ENCODE measurements around the gene SEMA6D. TPM values are rescaled to one million over a fixed set of nuclear protein-coding genes. Genes with fewer than 3 reads are reported as not detected.
"Not testable (repeated sequence)": the region's sequence is repeated elsewhere in the genome, so short reads cannot be mapped to it uniquely, and the experiment has no call there.

SEMA6D gene
- total RNA-seq, 1 donor from 2014 or later = 34.9 TPM

DNA sequence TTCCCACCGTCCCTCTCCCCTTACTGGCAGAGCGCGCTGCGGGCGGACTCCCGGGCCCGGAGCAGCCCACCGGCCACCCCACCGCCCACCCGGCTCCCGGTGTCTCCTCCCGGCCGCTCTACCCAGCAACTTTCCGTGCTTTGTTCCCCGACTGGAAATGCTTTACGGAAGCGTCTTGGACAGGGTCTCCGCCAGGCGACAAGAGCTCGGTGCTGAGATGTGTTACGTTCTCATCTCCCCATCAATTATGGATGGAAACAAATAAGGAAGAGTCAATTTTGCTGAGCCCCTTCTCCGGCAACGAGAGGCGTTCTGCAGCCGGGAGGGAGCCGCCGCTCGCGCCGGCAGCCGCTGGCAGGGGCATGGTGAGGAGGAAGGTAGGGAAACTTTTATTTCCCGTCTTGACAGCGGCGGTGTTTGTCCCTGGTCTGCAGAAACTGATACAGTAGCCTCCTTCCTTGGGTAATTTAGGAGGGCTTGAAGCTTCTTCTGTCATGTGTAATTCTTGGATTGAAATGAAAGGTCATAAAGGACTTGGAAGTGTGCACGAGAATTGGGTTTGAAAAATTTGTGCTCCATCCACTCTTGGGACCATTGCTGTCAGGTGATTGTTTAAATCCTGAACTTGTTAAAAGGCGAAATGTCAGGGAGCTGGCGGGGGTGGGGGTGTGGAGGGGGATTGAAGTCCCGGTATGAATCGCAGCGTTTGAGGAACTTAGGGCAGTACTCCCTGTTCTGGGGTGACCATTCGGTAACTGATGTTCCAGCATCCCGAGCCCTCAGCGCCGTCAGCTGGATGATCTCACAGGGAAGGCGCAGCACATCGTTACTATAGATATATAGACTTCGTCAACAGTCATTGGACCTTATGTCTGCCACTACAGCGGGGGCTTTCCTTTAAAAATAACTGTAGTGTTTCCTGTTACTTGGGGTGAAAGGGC, 1.5 kb downstream of the SEMA6D start:
- peak; percentile 78 for DNase-seq

DNA sequence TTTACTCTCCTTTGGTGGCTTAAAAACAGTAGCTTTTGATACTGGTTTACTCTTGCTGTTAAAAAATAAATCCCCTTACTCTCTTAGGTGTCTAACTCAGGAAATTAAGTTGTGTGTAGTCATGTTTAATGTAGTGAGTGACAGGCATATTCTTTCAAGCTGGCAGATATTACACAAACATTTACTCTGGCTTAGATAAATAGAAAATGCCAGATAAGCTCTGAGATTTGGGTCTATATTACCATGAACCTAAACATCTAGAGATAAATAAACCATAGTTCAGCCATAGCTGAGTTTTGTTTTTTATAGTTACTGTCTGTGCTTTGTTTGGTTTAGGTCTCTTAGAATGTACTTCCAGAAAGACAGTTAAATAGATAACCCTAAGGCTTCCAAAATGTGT, 2.4 kb downstream of the SEMA6D start:
- no peak for DNase-seq

DNA sequence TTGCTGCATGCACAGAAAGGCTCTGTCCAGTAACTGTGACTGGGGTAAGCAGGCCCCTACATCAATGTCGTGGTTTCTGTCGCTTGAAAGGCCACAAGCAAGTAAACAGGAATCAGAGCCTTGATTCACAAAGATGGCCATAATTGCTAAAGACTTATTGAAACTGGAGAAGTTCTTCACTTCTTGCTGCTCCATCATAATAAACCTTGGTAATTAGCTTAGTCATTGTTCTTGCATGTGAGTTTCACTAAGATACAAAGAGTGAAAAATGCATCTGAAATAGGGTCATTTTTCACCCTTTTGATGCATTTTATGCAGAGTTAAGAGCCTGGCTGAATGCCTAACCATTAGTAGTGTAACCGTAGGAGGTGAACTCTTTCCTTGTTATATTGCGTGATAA, 3.2 kb downstream of the SEMA6D start:
- peak; percentile 24 for DNase-seq

DNA sequence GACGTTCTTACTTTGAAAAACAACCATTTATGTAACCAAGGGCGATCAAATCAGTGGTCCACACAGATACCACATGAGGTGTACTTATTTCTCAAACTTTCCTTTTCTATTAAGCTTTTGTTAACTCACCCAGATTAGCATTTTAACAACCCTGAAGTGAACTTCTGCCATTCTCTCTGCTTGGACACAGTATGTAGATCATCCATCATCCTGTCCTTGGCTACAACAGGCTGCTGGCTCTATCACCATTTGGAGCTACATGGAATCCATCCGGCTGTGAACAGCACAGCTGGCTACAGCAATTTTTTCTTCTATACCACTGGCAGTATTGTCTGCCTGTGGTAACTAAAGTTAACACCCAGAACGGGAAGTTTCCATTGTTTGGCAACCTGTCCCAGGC, 4.4 kb downstream of the SEMA6D start:
- DNase-seq = peak; percentile 63

DNA sequence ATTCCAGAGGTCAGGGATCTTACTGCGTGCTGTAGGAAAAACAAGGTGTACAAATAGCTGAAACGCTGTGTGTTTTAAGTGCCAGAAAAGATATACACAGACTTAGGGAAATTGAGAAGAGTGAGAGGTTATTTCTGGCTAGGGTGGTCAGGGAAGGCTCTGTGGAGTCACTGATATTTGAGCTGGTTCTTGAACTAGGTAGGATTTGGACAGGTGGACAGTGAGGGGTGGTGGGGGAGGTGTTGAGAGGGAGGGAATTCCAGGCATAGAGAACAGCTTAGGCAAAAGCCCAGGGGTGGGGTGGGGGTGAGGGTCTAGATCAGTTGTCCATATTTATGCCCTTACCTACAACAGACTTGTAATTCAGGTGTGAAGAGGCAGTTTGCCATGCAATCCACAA, 7.0 kb downstream of the SEMA6D start:
- peak; percentile 58 for DNase-seq

DNA sequence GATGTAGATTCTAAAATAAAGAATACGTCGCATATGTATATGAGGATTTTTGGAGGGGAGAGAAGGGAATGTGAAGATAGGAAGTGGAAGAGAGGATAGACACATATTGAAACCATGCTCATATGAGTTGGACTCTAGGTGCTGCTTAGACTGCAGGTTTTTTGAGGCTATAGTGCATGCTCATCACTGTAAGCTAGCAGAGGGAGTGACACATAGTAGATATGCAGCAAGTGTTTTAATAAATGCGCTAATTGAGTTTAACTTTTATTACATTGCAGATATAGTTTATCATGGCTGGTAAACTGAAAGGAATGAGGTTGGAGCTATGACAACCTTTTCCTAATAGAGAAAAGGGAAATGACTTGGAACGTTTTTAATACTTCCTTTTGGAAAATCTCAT, 7.7 kb downstream of the SEMA6D start:
- no peak for DNase-seq

DNA sequence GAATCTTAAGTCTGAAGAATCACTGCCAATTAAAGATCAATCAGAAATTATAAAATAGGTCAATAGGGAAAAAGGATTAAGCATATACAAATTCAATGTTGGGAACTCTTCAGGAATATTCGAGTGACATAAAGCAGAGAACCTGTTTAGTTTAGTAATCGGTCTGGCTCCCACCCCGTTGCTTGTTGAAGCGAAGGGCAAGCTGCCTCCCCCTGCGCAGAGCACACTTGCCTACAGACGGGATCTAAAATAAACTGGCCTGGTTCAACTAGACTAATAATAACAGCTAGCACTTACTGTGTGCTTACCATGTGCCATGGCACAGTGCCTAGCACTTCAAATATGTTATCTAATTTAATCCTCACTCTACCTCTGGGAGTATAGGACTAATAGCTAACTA, 8.6 kb downstream of the SEMA6D start:
- DNase-seq = peak; percentile 72

DNA sequence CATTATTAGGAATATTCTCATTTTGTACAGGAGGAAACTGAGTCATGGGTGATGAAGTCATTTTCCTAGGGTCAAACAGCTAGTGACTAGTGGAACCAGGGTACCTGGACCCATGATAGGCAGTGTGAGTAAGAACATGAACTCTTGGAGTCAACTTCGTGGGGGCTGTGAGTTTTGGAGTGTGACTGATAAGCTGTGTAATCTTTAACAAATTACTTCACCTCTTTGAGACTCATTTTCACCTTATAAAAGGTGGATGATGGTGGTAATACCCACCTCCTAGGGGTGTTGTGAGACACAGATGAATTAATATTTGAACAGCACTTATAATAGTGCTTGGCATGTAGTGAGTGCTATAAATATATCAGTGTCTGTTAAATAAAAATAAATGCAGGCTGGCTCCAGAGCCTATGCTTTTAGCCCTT, 9.1 kb downstream of the SEMA6D start:
- DNase-seq = peak; percentile 24

DNA sequence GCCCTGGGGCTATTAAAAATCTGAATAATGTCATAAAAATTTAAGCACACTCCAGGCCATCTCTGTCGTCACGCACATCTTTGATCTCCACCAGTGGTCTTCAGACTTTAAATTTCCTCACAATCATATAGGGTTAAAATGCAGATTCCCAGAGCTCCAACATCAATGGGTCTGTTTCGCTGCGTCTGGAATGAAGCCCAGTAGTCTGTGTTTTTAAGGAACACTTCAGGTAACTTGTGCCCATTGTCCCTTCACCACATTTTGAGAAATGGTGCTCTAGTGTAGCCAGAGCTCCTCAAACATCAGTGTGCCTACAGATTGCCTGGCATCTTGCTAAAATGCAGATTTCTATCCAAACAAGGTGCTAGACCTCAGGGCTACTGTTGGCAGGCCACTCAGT, 9.8 kb downstream of the SEMA6D start:
- DNase-seq = no peak

DNA sequence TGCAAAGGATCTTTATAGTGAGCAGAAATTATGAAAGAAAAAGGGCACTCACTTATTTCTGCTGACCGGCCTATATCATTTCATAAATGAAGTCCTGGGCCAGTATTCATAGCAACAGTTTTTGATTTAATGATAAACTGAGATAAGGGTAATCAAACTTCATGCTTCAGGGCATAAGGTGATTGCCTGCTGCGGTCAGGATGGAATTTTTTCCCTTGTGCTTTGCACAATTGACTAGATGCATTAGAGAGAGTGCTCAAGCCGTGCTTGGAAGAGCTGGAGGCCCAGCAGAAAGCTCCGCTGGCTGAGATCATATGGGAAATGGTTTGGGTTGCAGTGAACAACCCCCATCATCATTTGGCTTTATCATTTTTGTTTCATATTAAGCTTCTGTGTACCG, 10.4 kb downstream of the SEMA6D start:
- DNase-seq = no peak

DNA sequence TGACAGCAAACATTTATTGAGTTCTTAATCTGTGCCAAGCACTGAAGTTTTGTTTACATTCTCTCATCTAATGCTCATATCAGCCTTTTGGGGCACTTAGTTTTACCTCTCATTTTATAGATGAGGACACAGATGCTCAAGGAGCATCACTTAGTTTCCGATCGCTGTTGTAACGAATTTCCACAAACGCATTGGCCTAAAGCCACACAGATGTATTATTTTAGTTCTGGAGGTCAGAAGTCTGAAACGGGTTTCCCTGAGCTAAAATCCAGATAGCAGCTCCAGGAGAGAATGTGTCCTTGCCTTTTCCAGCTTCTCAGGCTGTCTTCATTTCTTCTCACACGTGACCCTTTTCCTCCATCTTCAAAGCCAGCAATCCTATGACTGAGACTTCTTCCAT, 11.1 kb downstream of the SEMA6D start:
- no peak for DNase-seq

DNA sequence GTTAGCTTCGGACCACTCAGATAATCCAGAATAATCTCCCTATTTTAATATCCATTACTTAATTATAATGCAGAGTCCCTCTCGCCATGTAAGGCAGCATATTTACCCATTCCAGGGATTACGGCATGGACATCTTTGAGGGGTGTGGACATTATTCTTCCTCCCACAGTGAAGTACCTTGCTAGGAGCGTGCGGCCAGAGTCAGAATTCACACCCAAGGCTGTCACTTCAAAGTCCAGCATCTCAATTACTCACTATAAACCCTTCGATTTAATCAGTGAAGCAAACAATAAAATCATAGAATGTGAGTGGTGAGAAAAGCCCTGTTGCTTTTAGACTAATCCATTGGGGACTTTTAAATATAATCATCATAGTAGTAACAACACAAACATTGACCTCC, 11.6 kb downstream of the SEMA6D start:
- DNase-seq = no peak

DNA sequence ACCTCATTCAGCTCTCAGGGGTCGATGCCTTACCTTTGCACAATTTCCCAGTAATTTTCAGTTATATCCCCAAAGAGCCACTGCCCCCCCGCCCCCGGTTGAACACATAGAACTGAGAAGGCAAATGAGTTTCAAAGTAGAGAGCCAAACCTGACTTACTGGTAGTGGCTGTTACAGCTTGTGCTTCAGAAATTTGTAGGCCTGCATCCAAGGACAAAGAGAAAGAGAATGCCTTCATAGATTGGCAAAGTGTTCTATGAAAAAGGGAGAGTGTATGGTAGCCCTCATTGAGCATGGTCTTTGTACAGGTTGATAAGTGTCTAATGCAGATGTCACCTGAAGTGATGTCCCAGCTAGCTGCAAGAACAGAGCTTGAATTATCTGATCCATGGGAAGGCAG, 13.9 kb downstream of the SEMA6D start:
- DNase-seq = no peak

DNA sequence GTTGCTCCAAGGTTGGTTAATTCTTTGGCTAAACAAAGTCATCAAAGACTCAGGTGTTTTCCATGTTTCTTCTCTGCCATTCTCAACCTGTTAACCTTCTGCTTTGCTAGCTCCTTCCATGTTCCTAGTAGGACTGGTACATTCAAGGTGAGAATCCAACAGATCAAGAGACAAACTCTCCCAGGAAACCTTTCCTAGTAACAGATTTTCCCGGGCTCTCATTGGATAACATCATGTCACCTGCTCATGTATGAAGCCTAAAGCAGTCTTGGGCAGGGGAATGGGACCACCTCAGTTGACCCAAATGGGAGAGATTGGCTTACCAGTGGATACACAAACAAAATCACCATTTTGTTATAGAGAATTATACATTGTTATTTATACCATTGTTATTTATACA, 14.9 kb downstream of the SEMA6D start:
- DNase-seq = no peak

DNA sequence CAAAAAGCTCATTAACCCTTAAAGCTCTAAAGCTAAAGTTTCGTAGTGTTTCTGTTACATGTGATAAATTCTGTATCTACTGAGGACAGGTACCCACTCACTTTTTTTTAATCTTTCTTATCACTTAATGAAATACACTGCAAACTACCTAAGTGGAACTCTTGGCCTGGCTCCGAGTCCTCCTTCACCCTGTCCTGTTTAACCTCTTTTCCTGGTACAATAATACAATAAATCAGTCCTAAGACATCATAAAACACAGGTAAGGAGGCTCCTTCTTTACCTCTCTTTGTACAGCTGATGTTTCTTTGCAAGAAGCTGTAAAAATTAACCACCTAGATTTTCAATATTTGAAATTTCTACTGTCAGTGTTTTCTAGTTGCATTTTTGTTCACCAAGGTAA, 15.8 kb downstream of the SEMA6D start:
- no peak for DNase-seq

DNA sequence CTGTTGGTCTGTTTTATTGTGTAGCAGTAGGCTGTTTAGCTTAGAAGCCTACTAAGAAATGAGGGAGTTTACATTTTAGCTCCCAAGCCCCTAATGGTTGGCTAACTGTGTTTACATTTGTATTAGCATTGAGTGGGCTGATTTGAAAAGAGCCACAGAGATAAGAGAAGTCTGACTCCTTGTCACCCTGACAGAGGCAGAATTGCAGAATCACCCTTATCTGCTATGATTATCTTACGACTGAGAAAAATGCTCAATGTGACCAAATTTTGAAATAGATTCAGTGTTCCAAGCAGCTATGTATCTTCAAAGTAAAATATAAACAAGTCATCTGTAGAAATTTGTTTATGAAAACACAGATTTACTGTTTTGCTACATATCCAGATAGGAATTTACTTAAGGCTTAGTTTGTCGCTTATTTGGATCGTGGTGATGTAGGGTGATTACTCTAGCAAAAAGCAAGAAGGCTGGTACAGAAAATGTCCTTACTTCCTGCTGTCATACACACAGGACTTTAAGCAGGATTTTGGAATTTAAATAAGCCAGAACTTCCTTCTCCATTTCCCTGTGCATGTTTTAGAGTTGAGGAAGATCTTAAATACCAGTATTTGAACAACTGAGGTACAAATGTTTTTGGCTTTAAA, 19.0 kb downstream of the SEMA6D start:
- DNase-seq = no peak

DNA sequence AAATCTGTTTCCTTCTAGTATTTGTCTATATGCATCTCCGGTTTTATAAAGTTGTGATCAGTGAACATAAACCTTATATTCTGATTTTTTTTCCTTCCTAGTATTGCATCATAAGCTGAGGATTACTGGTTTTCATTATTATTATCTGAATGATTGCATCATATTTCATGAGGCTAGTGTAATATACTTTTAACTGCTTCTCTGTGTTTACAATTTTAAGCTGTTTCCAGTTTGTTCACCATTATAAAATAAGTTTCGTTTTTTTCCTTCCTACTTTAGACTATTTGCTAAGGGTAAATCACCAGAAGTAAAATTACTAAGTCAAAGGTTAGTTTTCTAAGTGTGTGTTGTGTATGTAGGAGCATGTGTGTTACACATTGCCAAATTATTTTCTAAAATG, 20.2 kb downstream of the SEMA6D start:
- DNase-seq = no peak

DNA sequence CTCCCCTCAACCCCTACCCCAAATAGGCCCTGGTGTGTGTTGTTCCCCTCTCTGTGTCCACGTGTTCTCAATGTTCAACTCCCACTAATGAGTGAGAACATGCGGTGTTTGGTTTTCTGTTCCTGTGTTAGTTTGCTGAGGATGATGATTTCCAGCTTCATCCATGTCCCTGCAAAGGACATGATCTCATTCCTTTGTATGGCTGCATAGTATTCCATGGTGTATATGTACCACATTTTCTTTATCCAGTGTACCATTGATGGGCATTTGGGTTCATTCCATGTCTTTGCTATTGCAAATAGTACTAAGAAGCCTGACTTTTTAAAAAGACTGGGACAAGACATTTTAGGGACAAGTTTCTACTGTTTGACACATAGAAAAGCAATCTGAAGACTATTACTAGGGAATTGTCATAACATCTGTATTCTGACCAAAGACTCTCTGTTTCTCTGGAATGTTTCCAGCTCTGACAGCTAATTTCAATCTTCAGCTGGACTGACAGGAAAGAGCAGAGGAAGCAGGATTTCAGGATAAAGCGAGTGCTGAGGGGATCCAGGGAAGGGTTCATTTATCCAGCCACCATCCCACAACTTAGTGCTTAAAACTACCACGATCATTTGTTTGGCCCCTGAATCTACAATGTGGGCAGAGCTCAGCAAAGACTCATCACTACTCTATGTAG, 21.0 kb downstream of the SEMA6D start:
- not testable (repeated sequence) for DNase-seq

DNA sequence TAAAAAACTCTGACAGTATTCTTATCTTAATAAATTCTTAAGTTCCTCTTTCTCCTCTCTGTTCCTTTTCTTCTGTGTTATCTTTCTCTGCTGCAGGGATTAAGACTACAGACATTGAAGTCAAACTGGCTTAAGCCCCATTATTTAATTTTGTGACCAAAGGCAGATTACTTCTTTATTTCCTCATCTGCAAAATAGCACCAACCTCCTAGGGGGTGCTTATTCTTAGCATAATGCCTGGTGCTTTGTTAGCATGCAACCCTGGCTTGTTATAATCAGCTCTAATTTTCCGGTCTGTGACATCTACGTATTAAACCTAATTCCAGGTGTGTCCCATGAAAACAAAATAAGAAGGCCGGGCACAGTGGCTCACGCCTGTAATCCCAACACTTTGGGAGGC, 23.8 kb downstream of the SEMA6D start:
- no peak for DNase-seq

DNA sequence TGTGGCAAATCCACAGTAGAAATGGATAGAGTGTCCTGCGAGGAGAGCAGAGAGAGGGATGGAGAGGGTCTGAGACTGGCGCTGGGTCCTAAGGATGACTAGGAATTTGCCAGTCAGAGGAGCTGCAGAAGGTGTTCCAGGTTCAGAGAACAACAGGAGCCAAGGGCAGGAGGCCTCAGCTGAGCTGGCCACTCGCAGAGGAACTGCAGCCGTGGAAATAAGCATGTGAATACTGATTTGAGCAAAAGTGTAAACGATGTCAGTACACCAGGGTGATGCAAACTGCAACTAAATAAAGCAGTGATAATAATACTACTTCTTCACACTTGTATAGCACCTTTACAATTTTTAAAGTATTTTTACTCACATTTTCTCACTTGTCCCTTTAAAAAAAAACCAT, 24.6 kb downstream of the SEMA6D start:
- no peak for DNase-seq

DNA sequence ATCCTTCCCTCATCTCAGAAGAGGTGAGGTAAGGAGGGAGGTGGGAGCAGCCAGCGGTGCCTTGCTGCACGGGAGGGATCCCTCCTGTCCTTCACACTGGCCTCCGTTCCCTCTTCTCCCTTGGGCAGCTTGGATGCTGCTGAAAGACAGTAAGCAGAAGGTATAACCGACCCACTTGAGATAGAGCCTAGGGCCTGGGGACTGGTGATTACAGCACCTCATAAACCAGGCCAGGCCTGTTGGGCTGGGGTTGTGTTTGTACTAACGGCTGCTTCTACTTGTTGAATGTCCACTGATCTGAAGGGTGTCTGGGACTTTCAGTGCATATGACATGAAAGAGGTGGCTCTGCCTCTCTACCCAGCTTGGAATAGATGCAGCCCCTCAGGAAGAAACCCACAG, 25.0 kb downstream of the SEMA6D start:
- no peak for DNase-seq

DNA sequence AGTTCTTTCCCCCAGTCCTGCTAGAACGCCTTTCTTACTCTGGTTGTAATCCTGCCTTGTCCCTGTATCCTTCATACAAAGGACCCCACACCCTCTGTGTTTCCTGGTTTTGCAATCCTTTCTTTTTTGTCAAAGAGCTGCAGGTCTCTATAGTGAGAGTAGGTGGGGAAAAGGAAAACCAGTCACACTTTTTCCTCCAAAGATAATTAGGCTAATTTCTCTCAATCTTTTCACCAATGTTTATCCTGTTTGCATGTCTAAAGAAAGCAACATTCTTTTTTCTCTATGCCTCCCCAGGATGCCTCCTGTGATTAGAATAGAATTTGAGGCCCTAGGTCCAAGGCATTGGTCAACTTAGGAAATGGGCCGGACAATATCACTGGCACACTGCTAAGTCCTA, 25.4 kb downstream of the SEMA6D start:
- DNase-seq = no peak

DNA sequence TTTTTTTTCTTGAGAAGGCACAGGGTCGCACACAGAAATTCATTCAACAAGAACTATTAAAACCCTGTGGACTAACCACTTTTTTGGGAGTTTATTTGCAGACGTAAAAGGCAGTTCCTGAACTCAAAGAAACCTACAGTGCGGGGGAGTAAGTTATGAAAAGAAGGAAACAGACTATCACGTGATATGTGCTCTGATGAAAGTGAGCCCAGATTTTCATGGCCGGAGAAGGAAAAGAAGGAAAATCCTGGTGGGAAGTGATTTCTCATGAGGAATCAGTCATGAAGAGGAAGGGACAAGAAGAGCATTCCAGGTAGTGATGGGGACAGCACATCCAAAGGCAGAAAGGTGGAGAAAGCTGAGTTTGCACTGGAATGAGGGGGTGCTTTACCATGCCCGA, 26.1 kb downstream of the SEMA6D start:
- DNase-seq = no peak

Measured in tongue (tissue), 2 donors.